NCI-H2227 treated with DMSO at 0.1 percent for 48 hours (cell line): ENCODE measurements around the gene C1RL.

Experiments
- DNase-seq: peaks from one replicate; lab custom pipeline; 2025; lab: John Stamatoyannopoulos, UW

Gene C1RL

GRCh38 chr12:7136676-7137075 lies 27.7 kb upstream of the C1RL start:
- no peak for DNase-seq

GRCh38 chr12:7136071-7136470 lies 27.1 kb upstream of the C1RL start:
- no peak for DNase-seq

- DNase-seq = no peak
Observed at GRCh38 chr12:7134396-7135166, 25.6 kb upstream of the C1RL start.

GRCh38 chr12:7131502-7131866 lies 22.5 kb upstream of the C1RL start:
- DNase-seq = no peak

- peak; percentile 8 for DNase-seq
Observed at GRCh38 chr12:7130701-7131501, 21.9 kb upstream of the C1RL start.

- peak; percentile 74 for DNase-seq
Observed at GRCh38 chr12:7129872-7130691, 21.1 kb upstream of the C1RL start, which contains the start of gene CLSTN3. Gene CLSTN3, plus strand, starts transcription at chr12:7130371. Its CDS starts 278 bp downstream, at chr12:7130649.

GRCh38 chr12:7129287-7129871 lies 20.4 kb upstream of the C1RL start:
- no peak for DNase-seq

- no peak for DNase-seq
Observed at GRCh38 chr12:7128681-7129286, 19.8 kb upstream of the C1RL start, which contains the start of gene RBP5. Gene RBP5, minus strand, starts transcription at chr12:7128889. Its CDS starts 114 bp downstream, at chr12:7128775.

- no peak for DNase-seq
Observed at GRCh38 chr12:7127916-7128626, 19.1 kb upstream of the C1RL start.

GRCh38 chr12:7125632-7126227 lies 16.7 kb upstream of the C1RL start:
- DNase-seq = no peak

- no peak for DNase-seq
Observed at GRCh38 chr12:7123806-7124522, 14.9 kb upstream of the C1RL start.

- no peak for DNase-seq
Observed at GRCh38 chr12:7122811-7123769, 14.1 kb upstream of the C1RL start.

GRCh38 chr12:7121324-7121723 lies 12.3 kb upstream of the C1RL start:
- DNase-seq = no peak

- DNase-seq = no peak
Observed at GRCh38 chr12:7120166-7120565, 11.2 kb upstream of the C1RL start.

- no peak for DNase-seq
Observed at GRCh38 chr12:7118881-7119280, 9.9 kb upstream of the C1RL start.

GRCh38 chr12:7117670-7118069 lies 8.7 kb upstream of the C1RL start:
- no peak for DNase-seq

GRCh38 chr12:7116916-7117315 lies 7.9 kb upstream of the C1RL start:
- DNase-seq = no peak

- no peak for DNase-seq
Observed at GRCh38 chr12:7116196-7116595, 7.2 kb upstream of the C1RL start.

- no peak for DNase-seq
Observed at GRCh38 chr12:7114851-7115250, 5.8 kb upstream of the C1RL start.
